Mesenchymal stem cell (in vitro differentiated cells and primary cell): ENCODE results near the gene GPX6.
"Not testable (repeated sequence)": the region's sequence is repeated elsewhere in the genome, so short reads cannot be mapped to it uniquely, and the experiment has no call there.

Source experiments
- DNase-seq: peaks from one replicate; pipeline ENCODE4 v3.0.0-alpha.2; 2013
- H2AFZ ChIP-seq: one replicate; pipeline ENCODE4 v1.6.1; 2013; ENCODE audit warnings: low read depth, mild to moderate bottlenecking, control low read depth, inconsistent platforms, low read length, moderate library complexity
- H2AK5ac ChIP-seq: 2 replicates; pipeline ENCODE4 v1.6.1; 2013; ENCODE audit warnings: low read length, moderate library complexity, mild to moderate bottlenecking, inconsistent platforms; ENCODE audit not compliant: severe bottlenecking
- H2BK120ac ChIP-seq: one replicate; pipeline ENCODE4 v1.6.1; 2013; ENCODE audit warnings: low read depth, mild to moderate bottlenecking, inconsistent platforms, low read length, moderate library complexity
- H2BK12ac ChIP-seq, 2 experiments: one replicate each; pipeline ENCODE4 v1.6.1; 2013; ENCODE audit warnings: inconsistent platforms in 2 of 2, low read length in 2 of 2, mild to moderate bottlenecking in 2 of 2, moderate library complexity in 2 of 2, control low read depth in 1 of 2
- H2BK15ac ChIP-seq: one replicate; pipeline ENCODE4 v1.6.1; 2013; ENCODE audit warnings: mild to moderate bottlenecking, low read depth, inconsistent platforms; ENCODE audit not compliant: poor library complexity, severe bottlenecking
- H2BK5ac ChIP-seq: 2 replicates; pipeline ENCODE4 v1.6.1; 2013; ENCODE audit warnings: low read depth, mild to moderate bottlenecking, low read length, control low read depth, inconsistent platforms; ENCODE audit not compliant: poor library complexity, severe bottlenecking
- H3K14ac ChIP-seq, 2 experiments: one replicate each; pipeline ENCODE4 v1.6.1; 2013; ENCODE audit warnings: inconsistent platforms in 2 of 2, low read length in 2 of 2, control low read depth in 1 of 2, mild to moderate bottlenecking in 1 of 2, moderate library complexity in 1 of 2
- H3K18ac ChIP-seq, 2 experiments: one replicate each; pipeline ENCODE4 v1.6.1; 2013; ENCODE audit warnings: inconsistent platforms in 2 of 2, low read length in 2 of 2, control low read depth in 1 of 2, low read depth in 1 of 2, mild to moderate bottlenecking in 1 of 2
- H3K23ac ChIP-seq, 2 experiments: one replicate each; pipeline ENCODE4 v1.6.1; 2013; ENCODE audit warnings: inconsistent platforms in 2 of 2, low read length in 2 of 2, mild to moderate bottlenecking in 2 of 2, moderate library complexity in 2 of 2, control low read depth in 1 of 2
- H3K27ac ChIP-seq: 2 replicates; pipeline ENCODE4 v1.5.1; 2013; ENCODE audit warnings: mild to moderate bottlenecking, moderate library complexity, low read length, control low read depth, inconsistent platforms; ENCODE audit not compliant: poor library complexity, severe bottlenecking
- H3K27me3 ChIP-seq, 2 experiments: 2 replicates each; pipeline versions ENCODE4 v1.6.1 to v1.7.0; 2013; ENCODE audit warnings: low read length in 2 of 2, mild to moderate bottlenecking in 2 of 2, moderate library complexity in 2 of 2, control low read depth in 1 of 2, inconsistent platforms in 1 of 2; ENCODE audit not compliant: control insufficient read depth in 1 of 2, insufficient read depth in 1 of 2
- H3K36me3 ChIP-seq, 2 experiments: 2 replicates each; pipeline versions ENCODE4 v1.6.1 to v1.7.0; 2013; ENCODE audit warnings: low read length in 2 of 2, control low read depth in 1 of 2, inconsistent platforms in 1 of 2, low read depth in 1 of 2, mild to moderate bottlenecking in 1 of 2; ENCODE audit not compliant: insufficient read depth in 2 of 2, control insufficient read depth in 1 of 2
- H3K4ac ChIP-seq, 2 experiments: one replicate each; pipeline ENCODE4 v1.6.1; 2013; ENCODE audit warnings: inconsistent platforms in 2 of 2, low read length in 2 of 2, mild to moderate bottlenecking in 2 of 2, moderate library complexity in 2 of 2, control low read depth in 1 of 2, low read depth in 1 of 2
- H3K4me1 ChIP-seq: 2 replicates; pipeline ENCODE4 v1.6.1; 2013; ENCODE audit warnings: low read depth, low read length, control low read depth; ENCODE audit not compliant: control insufficient read depth, insufficient read depth
- H3K4me2 ChIP-seq: 2 replicates; pipeline ENCODE4 v1.6.1; 2013; ENCODE audit warnings: low read length, mild to moderate bottlenecking, inconsistent platforms; ENCODE audit not compliant: poor library complexity, severe bottlenecking
- H3K4me3 ChIP-seq, 2 experiments: 2 replicates each; pipeline versions ENCODE4 v1.5.1 to v1.7.0; 2013; ENCODE audit warnings: low read length in 2 of 2, mild to moderate bottlenecking in 2 of 2, control low read depth in 1 of 2, low read depth in 1 of 2; ENCODE audit not compliant: insufficient read depth in 1 of 2
- H3K79me1 ChIP-seq: replicated peaks from 2 replicates; pipeline ENCODE4 v1.6.1; 2013; ENCODE audit warnings: mild to moderate bottlenecking, control low read depth, low read length, inconsistent platforms; ENCODE audit not compliant: poor library complexity, severe bottlenecking
- H3K9ac ChIP-seq: 2 replicates; pipeline ENCODE4 v1.7.0; 2013; ENCODE audit warnings: mild to moderate bottlenecking, low read length, moderate library complexity
- H3K9me3 ChIP-seq: 2 replicates; pipeline ENCODE4 v1.7.0; 2013; ENCODE audit warnings: mild to moderate bottlenecking, low read length; ENCODE audit not compliant: control insufficient read depth
- H4K8ac ChIP-seq: one replicate; pipeline ENCODE4 v1.6.1; 2013; ENCODE audit warnings: inconsistent platforms, mild to moderate bottlenecking, low read length, moderate library complexity
- H4K91ac ChIP-seq: one replicate; pipeline ENCODE4 v1.6.1; 2013; ENCODE audit warnings: mild to moderate bottlenecking, low read length, inconsistent platforms
- WGBS: methylation state at CpG from one replicate; pipeline ENCODE4 v1.1.7; 2013; ENCODE audit warnings: mixed read lengths; 5-methylcytosine and 5-hydroxymethylcytosine counted together

GPX6 gene

GRCh38 chr6:28553986-28554881, 38.6 kb upstream of the GPX6 start:
- 23% methylated on average over 25 of the region's 25 CpGs for WGBS
- no peak overlapping the region for H2BK15ac ChIP-seq
- no peak overlapping the region for H2AFZ ChIP-seq
- H3K79me1 ChIP-seq: no peaks in the 10 kb centered on the region
- no peak for DNase-seq
- no peaks in the 10 kb centered on the region for H3K4me1 ChIP-seq
- no peak overlapping the region for H3K14ac ChIP-seq
- H3K36me3 ChIP-seq: no peaks in the 10 kb centered on the region
- no peak overlapping the region for H3K4ac ChIP-seq
- H2BK5ac ChIP-seq: no peak overlapping the region
- H3K27me3 ChIP-seq: peaks cover 26 to 31% of the 10 kb centered on the region in 2 experiments
- no peak overlapping the region for H3K4me3 ChIP-seq
- H3K4me2 ChIP-seq: no peak overlapping the region
- H4K8ac ChIP-seq: no peak overlapping the region
- H2BK120ac ChIP-seq: no peak overlapping the region
- no peak overlapping the region for H2AK5ac ChIP-seq
- no peak overlapping the region for H3K9ac ChIP-seq
- H3K27ac ChIP-seq: no peak overlapping the region
- H4K91ac ChIP-seq: no peak overlapping the region
- no peak overlapping the region for H3K18ac ChIP-seq
- H2BK12ac ChIP-seq: no peak overlapping the region
- H3K23ac ChIP-seq: no peak overlapping the region
- H3K9me3 ChIP-seq: no peaks in the 10 kb centered on the region

GRCh38 chr6:28553384-28553985, 37.9 kb upstream of the GPX6 start:
- Histone ChIP-seq H3K27me3 (peaks cover 22 to 31% of the 10 kb centered on the region in 2 experiments), H3K4ac (no peak overlapping the region), H2BK5ac (no peak overlapping the region), H3K27ac (no peak overlapping the region), H2AFZ (no peak overlapping the region), H3K4me2 (no peak overlapping the region), H4K91ac (no peak overlapping the region), H4K8ac (no peak overlapping the region), H2AK5ac (no peak overlapping the region), H3K36me3 (no peaks in the 10 kb centered on the region), H3K4me3 (no peak overlapping the region), H3K14ac (no peak overlapping the region), H2BK120ac (no peak overlapping the region), H3K9me3 (no peaks in the 10 kb centered on the region), H3K4me1 (no peaks in the 10 kb centered on the region), H3K79me1 (no peaks in the 10 kb centered on the region), H3K23ac (no peak overlapping the region), H2BK12ac (no peak overlapping the region), H2BK15ac (no peak overlapping the region), H3K9ac (no peak overlapping the region), H3K18ac (no peak overlapping the region)
- 33% methylated on average over 8 of the region's 8 CpGs for whole genome bisulfite sequencing
- DNase-seq: no peak

- Histone ChIP-seq H3K79me1 (no peaks in the 10 kb centered on the region), H4K91ac (no peak overlapping the region), H3K9me3 (no peaks in the 10 kb centered on the region), H4K8ac (no peak overlapping the region), H3K36me3 (no peaks in the 10 kb centered on the region), H3K27ac (no peak overlapping the region), H2BK5ac (no peak overlapping the region), H3K4me2 (no peak overlapping the region), H3K14ac (no peak overlapping the region), H3K27me3 (peaks cover 22 to 31% of the 10 kb centered on the region in 2 experiments), H3K4ac (no peak overlapping the region), H2BK12ac (no peak overlapping the region), H3K18ac (no peak overlapping the region), H3K23ac (no peak overlapping the region), H2BK120ac (no peak overlapping the region), H3K9ac (no peak overlapping the region), H3K4me1 (no peaks in the 10 kb centered on the region), H3K4me3 (no peak overlapping the region), H2BK15ac (no peak overlapping the region), H2AFZ (no peak overlapping the region), H2AK5ac (no peak overlapping the region)
- 17% methylated on average over 2 of the region's 4 CpGs for WGBS
- no peak for DNase-seq
Observed at GRCh38 chr6:28551891-28552666, 36.5 kb upstream of the GPX6 start.

- not testable (repeated sequence) for H3K4me2 ChIP-seq, H3K9ac ChIP-seq, H3K79me1 ChIP-seq, H3K14ac ChIP-seq, H3K18ac ChIP-seq, H2BK12ac ChIP-seq, H2BK120ac ChIP-seq, H2BK5ac ChIP-seq, H3K36me3 ChIP-seq, H2BK15ac ChIP-seq, H3K4me3 ChIP-seq, H3K9me3 ChIP-seq, H3K4ac ChIP-seq, H3K4me1 ChIP-seq, H4K8ac ChIP-seq, H3K27me3 ChIP-seq, H2AFZ ChIP-seq, H2AK5ac ChIP-seq, H3K23ac ChIP-seq, DNase-seq, H4K91ac ChIP-seq, H3K27ac ChIP-seq
- WGBS: 76% methylated on average over 3 of the region's 3 CpGs
Observed at GRCh38 chr6:28547003-28547402, 31.4 kb upstream of the GPX6 start.
